Retinal pigment epithelial cell (primary cell): ENCODE results near the gene POU2AF1.

Experiments used
- DNase-seq: peaks from one replicate; pipeline ENCODE4 v3.0.0-alpha.2; 2010; ENCODE audit warnings: low read depth
- H3K4me3 ChIP-seq: 2 replicates; pipeline ENCODE4 v1.5.1; 2011; ENCODE audit warnings: mild to moderate bottlenecking, low read length, control low read depth, moderate library complexity
- TF ChIP-seq, protein P1 (sequence below): conservative IDR thresholded peaks from 2 replicates; pipeline ENCODE4 v1.5.1; 2011; ENCODE audit warnings: low read depth, low read length, control low read depth, inconsistent platforms

POU2AF1 gene

DNA sequence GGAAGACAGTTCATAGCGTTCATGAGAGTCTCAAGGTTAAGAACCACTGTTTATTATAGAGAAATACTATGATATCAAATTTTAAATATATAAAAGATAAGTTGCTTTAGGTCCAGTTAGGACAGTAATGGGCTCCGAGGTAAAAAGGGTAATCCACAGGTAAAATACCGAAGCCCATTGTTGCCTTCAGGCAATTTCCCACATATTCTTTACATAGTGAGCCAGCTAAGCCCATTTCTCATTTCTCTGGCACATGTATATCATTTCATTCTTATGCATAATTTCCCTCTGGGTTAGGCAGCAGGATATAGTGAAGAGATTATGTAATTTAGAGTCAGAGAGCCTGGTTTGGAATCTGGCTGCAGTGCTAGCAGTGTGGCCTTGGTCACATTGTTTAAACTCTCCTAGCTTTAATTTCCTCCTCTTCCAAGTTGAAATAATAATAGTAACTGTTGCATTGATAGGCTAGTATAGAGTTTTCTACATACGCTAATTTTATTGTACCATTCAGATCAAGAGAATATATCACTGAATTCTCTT is 7.6 kb upstream of the POU2AF1 start:
- no peak for DNase-seq
- TF ChIP-seq, protein P1, sequence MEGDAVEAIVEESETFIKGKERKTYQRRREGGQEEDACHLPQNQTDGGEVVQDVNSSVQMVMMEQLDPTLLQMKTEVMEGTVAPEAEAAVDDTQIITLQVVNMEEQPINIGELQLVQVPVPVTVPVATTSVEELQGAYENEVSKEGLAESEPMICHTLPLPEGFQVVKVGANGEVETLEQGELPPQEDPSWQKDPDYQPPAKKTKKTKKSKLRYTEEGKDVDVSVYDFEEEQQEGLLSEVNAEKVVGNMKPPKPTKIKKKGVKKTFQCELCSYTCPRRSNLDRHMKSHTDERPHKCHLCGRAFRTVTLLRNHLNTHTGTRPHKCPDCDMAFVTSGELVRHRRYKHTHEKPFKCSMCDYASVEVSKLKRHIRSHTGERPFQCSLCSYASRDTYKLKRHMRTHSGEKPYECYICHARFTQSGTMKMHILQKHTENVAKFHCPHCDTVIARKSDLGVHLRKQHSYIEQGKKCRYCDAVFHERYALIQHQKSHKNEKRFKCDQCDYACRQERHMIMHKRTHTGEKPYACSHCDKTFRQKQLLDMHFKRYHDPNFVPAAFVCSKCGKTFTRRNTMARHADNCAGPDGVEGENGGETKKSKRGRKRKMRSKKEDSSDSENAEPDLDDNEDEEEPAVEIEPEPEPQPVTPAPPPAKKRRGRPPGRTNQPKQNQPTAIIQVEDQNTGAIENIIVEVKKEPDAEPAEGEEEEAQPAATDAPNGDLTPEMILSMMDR = no peak
- H3K4me3 ChIP-seq = no peak overlapping the region

DNA sequence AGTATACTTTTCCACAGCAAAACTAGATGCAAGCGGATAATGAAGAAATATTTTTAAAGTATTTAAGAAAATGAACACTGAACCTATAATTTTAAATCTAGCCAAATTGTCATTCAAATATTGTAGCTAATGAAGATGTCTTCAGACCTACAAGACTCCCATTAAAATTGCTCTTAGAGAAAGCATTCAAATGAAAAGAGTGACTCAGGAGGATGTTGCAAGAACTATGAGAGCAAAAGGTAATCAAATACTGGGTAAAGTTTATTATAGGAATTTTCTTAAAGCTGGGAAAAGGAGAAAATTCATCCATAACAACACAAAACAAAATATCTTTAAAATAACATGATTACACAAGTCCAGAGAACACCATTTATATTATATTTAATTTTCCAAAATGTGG is 5.4 kb upstream of the POU2AF1 start:
- no peak overlapping the region for H3K4me3 ChIP-seq
- TF ChIP-seq, protein P1 = no peak
- DNase-seq = no peak

GRCh38 chr11:111382451-111382850 is 3.4 kb upstream of the POU2AF1 start:
- TF ChIP-seq, protein P1 = no peak

GRCh38 chr11:111379602-111380136 is 594 bp upstream of the POU2AF1 start:
- DNase-seq = no peak
- TF ChIP-seq, protein P1 = no peak
- H3K4me3 ChIP-seq = no peak overlapping the region

More at GRCh38 chr11:111382451-111382850, 3.4 kb upstream of the POU2AF1 start:
- no peak for DNase-seq
- no peak overlapping the region for H3K4me3 ChIP-seq

DNA sequence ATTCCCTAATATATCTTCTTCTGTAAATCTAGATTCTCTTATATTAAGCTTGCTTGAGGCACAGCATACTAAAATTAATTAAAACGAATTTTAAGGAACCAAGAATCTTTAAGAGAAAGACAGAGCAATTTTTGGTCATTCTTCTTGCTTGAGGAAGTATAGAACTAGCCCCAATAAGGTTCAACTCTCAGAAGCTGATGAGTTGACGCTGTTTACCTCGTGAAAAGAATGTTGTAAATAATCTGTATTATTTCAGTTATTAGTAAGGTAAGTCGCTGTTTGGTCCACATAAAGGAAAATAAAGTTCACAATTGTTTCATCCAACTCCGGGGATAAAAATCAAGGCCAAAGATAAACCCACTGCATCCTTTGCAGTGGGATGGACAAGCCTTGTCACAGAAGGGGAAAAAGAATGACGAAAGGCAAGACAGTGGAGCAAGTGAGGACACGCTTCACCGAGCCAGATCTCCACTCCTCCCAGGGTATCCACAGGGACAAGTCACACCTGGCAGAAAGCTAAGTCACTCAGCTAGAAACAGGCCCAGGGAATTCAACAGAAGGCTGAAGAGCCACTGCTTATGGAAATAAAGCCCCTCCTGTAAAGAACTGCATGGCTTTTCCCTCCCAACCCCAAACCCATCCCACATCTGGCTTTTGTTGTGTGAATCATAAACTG is 752 bp downstream of the POU2AF1 start:
- no peak for DNase-seq
- TF ChIP-seq, protein P1 = no peak
- H3K4me3 ChIP-seq = no peak overlapping the region

DNA sequence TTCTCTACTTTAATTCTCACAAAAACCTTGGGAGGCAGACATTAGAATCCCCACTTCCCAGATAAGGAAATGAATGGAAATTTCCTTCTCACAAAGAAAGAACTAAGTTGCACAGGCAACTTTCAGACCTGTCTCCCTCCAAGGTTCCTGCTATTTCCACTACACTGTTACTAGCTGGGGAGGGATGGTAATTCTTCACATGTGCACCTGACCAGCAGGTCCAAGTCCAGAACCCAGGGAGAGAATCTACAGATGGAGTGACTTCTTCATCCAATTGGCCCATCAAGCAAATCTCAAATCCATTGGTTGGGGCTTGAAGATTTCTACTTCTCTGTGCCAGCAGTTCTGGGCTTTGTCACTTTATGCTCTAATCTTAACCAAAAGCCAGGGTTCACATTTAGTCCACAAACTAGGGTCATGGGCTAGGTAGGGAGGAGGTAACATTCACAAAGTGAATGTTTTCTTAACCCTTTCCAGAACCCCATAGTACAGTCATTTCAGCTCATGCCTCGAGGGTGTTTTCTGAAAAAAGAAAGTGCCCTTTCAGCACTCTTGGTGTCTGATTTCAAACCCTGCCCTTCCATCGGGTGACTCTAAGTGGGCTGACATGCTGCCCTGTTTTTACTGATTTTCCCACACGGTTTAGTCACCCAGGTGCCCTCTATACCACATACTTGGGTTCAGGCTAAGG is 2.7 kb downstream of the POU2AF1 start:
- DNase-seq = no peak

More for the DNA sequence above, 2.7 kb downstream of the POU2AF1 start:
- TF ChIP-seq, protein P1 = no peak
- H3K4me3 ChIP-seq = no peak overlapping the region
